Colonic mucosa (tissue), 4 donors: ENCODE results near the gene TMEM143. TPM values are rescaled to one million over a fixed set of nuclear protein-coding genes. Genes with fewer than 3 reads are reported as not detected.

Source experiments
- DNase-seq: peaks from one replicate; pipeline ENCODE4 v3.0.0-alpha.2; 2020
- H3K27ac ChIP-seq: fragments of 200-600 bp; one replicate; pipeline ENCODE4 v1.8.0; 2021
- H3K27me3 ChIP-seq: fragments of 200-600 bp; one replicate; pipeline ENCODE4 v1.8.0; 2021
- H3K36me3 ChIP-seq: fragments of 200-600 bp; one replicate; pipeline ENCODE4 v1.8.0; 2021
- H3K4me1 ChIP-seq: fragments of 200-600 bp; one replicate; pipeline ENCODE4 v1.8.0; 2021; ENCODE audit warnings: mild to moderate bottlenecking
- H3K4me3 ChIP-seq: fragments of 200-600 bp; one replicate; pipeline ENCODE4 v1.8.0; 2021
- H3K9ac ChIP-seq, 2 donors: one replicate each; pipeline ENCODE4 v1.7.0; 2013; ENCODE audit warnings: control low read depth in 2 of 2, low read depth in 2 of 2, low read length in 2 of 2
- H3K9me3 ChIP-seq: fragments of 200-600 bp; one replicate; pipeline ENCODE4 v1.8.0; 2021
- intact Hi-C: fragments of 100-400 bp; cut with DNase I; formaldehyde crosslinking; loops from one replicate; pipeline ENCODE4 v1.14.1; 2022
- total RNA-seq, 2 donors: library from RNA; stranded (reverse); fragmentation: NEBNext Ultra II Directional in 1 of 2; extraction: Animal tissue kit (Norgen Biotek cat#: 25700) in 1 of 2; gene quantifications; one replicate each; pipeline ENCODE4 v1.2.1, GENCODE V29; 2021
- TF ChIP-seq, protein P1 (sequence below): fragments of 200-600 bp; IDR thresholded peaks from one replicate; pipeline ENCODE4 v1.8.0; 2022; ENCODE audit warnings: antibody characterized with exemption, mild to moderate bottlenecking
- donor health status: healthy.
- donor health status: DM: no; HTN: no; CAD: no.
- donor health status: DM: no; HTN: no; CAD: no.

The TMEM143 gene
- total RNA-seq, 2 donors from 2014 or later = 8.9 to 18.2 TPM

GRCh38 chr19:48338802-48339503, 24.8 kb downstream of the TMEM143 start:
- TF ChIP-seq, protein P1, sequence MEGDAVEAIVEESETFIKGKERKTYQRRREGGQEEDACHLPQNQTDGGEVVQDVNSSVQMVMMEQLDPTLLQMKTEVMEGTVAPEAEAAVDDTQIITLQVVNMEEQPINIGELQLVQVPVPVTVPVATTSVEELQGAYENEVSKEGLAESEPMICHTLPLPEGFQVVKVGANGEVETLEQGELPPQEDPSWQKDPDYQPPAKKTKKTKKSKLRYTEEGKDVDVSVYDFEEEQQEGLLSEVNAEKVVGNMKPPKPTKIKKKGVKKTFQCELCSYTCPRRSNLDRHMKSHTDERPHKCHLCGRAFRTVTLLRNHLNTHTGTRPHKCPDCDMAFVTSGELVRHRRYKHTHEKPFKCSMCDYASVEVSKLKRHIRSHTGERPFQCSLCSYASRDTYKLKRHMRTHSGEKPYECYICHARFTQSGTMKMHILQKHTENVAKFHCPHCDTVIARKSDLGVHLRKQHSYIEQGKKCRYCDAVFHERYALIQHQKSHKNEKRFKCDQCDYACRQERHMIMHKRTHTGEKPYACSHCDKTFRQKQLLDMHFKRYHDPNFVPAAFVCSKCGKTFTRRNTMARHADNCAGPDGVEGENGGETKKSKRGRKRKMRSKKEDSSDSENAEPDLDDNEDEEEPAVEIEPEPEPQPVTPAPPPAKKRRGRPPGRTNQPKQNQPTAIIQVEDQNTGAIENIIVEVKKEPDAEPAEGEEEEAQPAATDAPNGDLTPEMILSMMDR = no peak
- no peak for DNase-seq

GRCh38 chr19:48338253-48338755, 25.4 kb downstream of the TMEM143 start:
- intact Hi-C loops = no loop called here
- DNase-seq = no peak

More at GRCh38 chr19:48338802-48339503, 24.8 kb downstream of the TMEM143 start:
- H3K4me1 ChIP-seq = no peaks in the 10 kb centered on the region
- H3K4me3 ChIP-seq = no peak overlapping the region
- H3K9ac ChIP-seq = no peak overlapping the region
- intact Hi-C loops = no loop called here
- H3K27me3 ChIP-seq = no peaks in the 10 kb centered on the region
- H3K27ac ChIP-seq = no peak overlapping the region
- no peaks in the 10 kb centered on the region for H3K36me3 ChIP-seq
- H3K9me3 ChIP-seq = no peaks in the 10 kb centered on the region

DNA sequence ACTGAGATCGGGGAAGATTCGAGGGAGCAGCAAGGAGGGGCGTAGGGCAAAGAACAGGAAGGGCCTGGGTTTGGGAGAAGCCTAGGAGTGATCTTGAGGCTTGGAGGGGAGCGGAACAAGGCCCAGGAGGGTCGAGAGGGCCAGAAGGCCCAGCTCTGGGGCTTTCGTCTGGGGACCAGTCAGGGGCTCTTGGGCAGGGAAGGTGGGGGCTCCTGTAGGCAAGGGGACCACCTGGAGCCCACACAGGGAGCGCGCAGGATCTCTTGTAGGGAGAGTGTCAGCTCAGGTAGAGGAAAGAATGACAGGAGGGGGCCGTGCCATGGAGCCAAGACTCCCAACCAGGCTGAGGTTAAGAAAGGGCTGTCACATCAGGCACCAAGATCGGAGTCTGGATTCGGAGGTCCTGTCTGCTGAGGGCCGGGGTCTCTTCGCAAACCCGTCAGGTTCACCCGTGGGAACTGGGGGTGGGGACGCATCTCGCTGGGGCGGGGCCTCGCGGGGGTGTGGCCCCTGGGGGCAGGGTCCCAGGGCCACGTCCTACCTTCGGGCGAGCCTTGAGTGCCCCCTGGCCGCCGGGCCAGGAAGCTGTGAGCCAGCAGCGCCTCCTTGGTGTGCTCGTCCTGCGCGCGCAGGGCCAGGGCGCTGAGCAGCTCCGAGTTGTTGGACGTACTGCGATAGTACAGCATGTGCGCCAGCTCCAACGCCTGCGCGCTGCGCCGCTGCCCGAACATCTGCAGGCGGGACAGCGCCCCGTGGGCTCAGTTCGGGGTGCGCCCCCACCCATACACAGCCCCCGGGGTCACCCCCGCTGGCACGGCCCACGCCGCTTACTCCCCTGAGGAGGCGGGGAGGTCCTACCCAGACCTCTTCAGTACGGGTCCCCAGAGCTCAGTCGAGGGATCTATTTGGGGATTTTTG, 30.0 kb downstream of the TMEM143 start:
- H3K36me3 ChIP-seq = no peaks in the 10 kb centered on the region
- intact Hi-C loops = no loop called here
- H3K9ac ChIP-seq = peak overlapping the region; percentile 73 to 98
- H3K27ac ChIP-seq = peak overlapping the region; percentile 98
- no peaks in the 10 kb centered on the region for H3K27me3 ChIP-seq
- peak overlapping the region; percentile 55 for H3K4me3 ChIP-seq
- DNase-seq = peak; percentile 97
- peaks cover 10% of the 10 kb centered on the region for H3K4me1 ChIP-seq
- H3K9me3 ChIP-seq = no peaks in the 10 kb centered on the region
- TF ChIP-seq, protein P1 = peak; percentile 81

More at GRCh38 chr19:48338253-48338755, 25.4 kb downstream of the TMEM143 start:
- Histone ChIP-seq H3K9me3 (no peaks in the 10 kb centered on the region), H3K27me3 (no peaks in the 10 kb centered on the region), H3K27ac (no peak overlapping the region), H3K4me3 (no peak overlapping the region), H3K4me1 (peaks cover 3% of the 10 kb centered on the region), H3K36me3 (no peaks in the 10 kb centered on the region), H3K9ac (no peak overlapping the region)
- TF ChIP-seq, protein P1 = no peak

DNA sequence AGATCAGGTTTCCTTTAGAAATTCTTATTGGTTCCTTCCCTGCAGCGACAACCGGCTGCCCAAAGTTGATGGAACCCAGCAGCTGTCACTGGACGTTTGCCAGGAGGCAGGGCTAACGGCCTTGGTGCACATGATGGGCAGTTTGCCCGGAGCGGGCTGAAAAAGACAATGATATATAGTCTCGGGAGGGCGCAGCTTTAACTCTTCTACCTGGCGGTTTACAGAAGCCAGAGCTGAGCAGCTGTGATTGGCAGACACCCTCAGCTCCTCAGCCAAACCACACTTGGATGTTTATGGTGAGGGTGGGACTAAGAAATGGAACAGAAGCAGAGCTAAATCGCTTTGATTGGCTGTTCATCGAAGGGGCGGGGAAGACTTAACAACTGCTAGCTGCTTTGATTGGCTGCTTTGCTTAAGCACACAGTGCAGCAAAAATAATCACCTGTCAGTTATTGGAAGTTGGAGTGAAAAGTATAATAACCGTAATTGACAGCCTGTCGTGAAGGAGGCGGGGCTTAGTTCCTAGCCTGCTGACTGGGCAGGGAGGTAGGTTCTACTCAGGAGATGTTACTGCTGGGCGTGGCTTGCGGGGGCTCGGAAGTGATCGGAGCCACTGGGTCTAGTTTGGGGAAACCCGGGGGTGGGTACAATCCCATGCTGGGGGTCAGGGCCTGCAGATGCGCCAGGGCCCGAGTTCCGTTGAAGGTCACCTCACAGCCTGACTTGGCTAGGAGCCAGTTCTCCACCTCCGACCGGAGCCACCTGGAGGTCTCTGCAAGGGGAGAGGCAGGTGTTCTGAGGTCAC, 30.9 kb downstream of the TMEM143 start:
- DNase-seq = peak; percentile 98
- intact Hi-C loops = no loop called here
- TF ChIP-seq, protein P1 = no peak
- no peaks in the 10 kb centered on the region for H3K36me3 ChIP-seq
- H3K9ac ChIP-seq = peak overlapping the region; percentile 73 to 98
- peak overlapping the region; percentile 98 for H3K27ac ChIP-seq
- H3K4me1 ChIP-seq = peaks cover 10% of the 10 kb centered on the region
- H3K4me3 ChIP-seq = peak overlapping the region; percentile 55
- no peaks in the 10 kb centered on the region for H3K9me3 ChIP-seq
- H3K27me3 ChIP-seq = no peaks in the 10 kb centered on the region

DNA sequence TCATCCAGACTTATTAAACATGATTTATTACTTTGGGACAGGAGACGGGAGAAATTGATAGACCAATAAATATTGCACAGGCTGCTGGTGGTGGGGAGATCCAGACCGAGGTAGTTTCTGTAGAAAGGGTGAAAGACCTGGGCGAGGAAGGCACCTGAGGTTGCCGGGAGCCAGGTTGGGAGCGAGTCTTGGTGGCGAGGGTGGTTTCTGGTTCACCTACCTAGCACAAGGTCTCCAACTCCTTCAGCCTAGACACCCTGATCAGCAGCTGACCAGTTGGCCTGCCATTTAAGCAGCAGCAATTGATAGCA, 31.4 kb downstream of the TMEM143 start:
- intact Hi-C loops = no loop called here
- Histone ChIP-seq H3K27me3 (no peaks in the 10 kb centered on the region), H3K4me1 (peaks cover 10% of the 10 kb centered on the region), H3K36me3 (no peaks in the 10 kb centered on the region), H3K9me3 (no peaks in the 10 kb centered on the region), H3K9ac (peak overlapping the region in 1 of 2 donors; percentile 98), H3K27ac (peak overlapping the region; percentile 98), H3K4me3 (peak overlapping the region; percentile 1)
- no peak for DNase-seq
- TF ChIP-seq, protein P1 = no peak
